ENCODE measurements around the gene ARHGEF3.

Gene ARHGEF3

DNA sequence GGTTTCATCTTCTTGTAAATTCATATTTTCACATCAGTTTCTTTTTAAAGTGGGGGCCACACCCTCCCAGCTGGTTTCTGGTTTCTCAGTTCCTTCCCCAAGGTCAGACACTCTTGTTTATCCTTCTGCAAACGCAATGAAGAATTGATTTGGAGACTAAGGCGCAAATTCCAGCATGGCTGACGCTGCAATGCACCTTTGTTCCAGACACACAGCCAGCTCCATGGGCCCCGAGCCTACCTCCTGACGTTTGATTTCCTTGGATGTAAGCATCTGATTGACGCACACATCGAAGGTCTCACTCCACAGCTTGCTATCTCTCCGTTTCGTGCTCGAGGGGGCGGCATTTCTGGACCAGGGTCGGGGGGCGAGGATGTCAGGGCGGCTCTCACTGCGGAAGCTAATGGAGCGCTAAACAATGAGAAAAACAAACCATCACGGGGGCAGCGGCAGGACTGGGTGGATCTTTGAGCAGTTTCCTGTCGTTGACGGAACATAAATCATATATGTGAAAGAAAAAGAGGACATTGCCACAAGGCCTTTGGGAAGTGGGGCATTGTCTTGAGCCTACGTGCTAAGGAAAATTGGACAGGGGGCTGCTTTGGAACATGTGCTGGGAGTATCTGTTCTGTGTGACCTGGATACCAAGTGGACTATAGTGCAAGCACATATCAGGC, 46.9 kb downstream of the ARHGEF3 start:
- TF ChIP-seq, protein P1, sequence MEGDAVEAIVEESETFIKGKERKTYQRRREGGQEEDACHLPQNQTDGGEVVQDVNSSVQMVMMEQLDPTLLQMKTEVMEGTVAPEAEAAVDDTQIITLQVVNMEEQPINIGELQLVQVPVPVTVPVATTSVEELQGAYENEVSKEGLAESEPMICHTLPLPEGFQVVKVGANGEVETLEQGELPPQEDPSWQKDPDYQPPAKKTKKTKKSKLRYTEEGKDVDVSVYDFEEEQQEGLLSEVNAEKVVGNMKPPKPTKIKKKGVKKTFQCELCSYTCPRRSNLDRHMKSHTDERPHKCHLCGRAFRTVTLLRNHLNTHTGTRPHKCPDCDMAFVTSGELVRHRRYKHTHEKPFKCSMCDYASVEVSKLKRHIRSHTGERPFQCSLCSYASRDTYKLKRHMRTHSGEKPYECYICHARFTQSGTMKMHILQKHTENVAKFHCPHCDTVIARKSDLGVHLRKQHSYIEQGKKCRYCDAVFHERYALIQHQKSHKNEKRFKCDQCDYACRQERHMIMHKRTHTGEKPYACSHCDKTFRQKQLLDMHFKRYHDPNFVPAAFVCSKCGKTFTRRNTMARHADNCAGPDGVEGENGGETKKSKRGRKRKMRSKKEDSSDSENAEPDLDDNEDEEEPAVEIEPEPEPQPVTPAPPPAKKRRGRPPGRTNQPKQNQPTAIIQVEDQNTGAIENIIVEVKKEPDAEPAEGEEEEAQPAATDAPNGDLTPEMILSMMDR (IDR thresholded peaks at IDR 0.05; ENCODE audit: borderline replicate concordance, insufficient read depth, low read depth, low read length) = no peak
- peak overlapping the region; percentile 27 for H3K4me3 ChIP-seq (ENCODE audit: low read depth, low read length)

- H3K4me3 ChIP-seq (ENCODE audit: low read depth, low read length) = no peak overlapping the region
- TF ChIP-seq, protein P1 (IDR thresholded peaks at IDR 0.05; ENCODE audit: borderline replicate concordance, insufficient read depth, low read depth, low read length) = no peak
Measured at GRCh38 chr3:56753206-56753820, 48.4 kb downstream of the ARHGEF3 start.

DNA sequence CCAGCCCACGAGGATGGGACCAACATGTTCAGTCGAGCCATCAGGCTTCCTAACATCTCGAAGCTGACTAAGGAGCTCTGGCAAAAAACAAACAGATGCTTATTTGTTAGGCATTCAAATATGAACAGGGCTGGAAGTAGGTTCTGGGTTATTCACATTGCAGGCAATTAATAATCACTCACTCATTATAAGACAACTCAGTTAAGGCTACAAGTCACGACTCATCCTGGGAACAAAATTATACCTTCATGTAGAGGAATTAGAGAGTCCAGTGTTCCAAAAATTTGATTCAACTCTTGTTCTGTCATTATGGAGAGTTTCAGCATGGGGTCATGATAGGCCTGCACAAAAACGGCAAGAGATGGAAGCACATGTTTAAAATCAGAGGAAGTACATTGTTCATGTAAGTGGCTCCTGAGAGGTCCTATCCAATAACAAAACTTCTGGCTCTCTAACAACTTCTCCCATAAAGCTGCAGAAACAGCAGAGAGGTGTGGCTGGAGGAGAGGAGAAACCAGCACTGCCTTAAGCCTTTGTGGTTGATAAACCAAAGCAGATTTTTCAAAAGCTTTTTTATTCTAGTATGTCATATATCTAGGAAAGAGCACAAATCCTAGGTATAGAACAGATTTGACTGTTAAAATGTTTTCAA, 50.6 kb downstream of the ARHGEF3 start:
- TF ChIP-seq, protein P1 (IDR thresholded peaks at IDR 0.05; ENCODE audit: borderline replicate concordance, insufficient read depth, low read depth, low read length) = no peak
- no peak overlapping the region for H3K4me3 ChIP-seq (ENCODE audit: low read depth, low read length)

GRCh38 chr3:56748663-56749231, 53.0 kb downstream of the ARHGEF3 start:
- H3K4me3 ChIP-seq (ENCODE audit: low read depth, low read length) = no peak overlapping the region
- TF ChIP-seq, protein P1 (IDR thresholded peaks at IDR 0.05; ENCODE audit: borderline replicate concordance, insufficient read depth, low read depth, low read length) = no peak

GRCh38 chr3:56747150-56747549, 54.6 kb downstream of the ARHGEF3 start:
- no peak overlapping the region for H3K4me3 ChIP-seq (ENCODE audit: low read depth, low read length)
- TF ChIP-seq, protein P1 (IDR thresholded peaks at IDR 0.05; ENCODE audit: borderline replicate concordance, insufficient read depth, low read depth, low read length) = no peak

DNA sequence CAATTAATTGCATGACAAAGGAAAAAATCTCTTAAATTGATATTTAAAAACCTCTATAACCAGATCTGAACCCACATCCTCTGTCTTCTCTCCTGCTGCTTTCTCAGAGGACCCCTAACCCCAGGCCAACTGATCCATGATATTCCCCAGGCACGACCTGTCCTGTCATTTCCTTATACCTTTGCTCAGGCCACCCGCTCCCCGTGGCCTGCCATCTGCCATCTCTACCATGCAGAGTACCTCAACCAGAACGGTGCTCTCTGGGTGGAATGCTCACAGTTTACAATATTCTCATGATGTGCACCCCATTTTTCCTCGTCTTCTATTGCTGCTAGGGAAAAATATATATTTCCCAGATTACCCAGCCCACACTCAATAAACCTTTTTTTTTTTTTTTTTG, 57.7 kb downstream of the ARHGEF3 start:
- TF ChIP-seq, protein P1 (IDR thresholded peaks at IDR 0.05; ENCODE audit: borderline replicate concordance, insufficient read depth, low read depth, low read length) = no peak
- H3K4me3 ChIP-seq (ENCODE audit: low read depth, low read length) = no peak overlapping the region

Data from GM12875 (cell line).